Neuronal stem cell (in vitro differentiated cells): ENCODE data around the gene NTF3.
A peak's percentile ranks its signal among the peaks of the same experiment; 100 is the strongest.

Experiments used
- DNase-seq: peaks from one replicate; pipeline ENCODE4 v3.0.0-alpha.2; 2013; ENCODE audit warnings: low spot score
- H2AFZ ChIP-seq: one replicate; pipeline ENCODE4 v1.6.1; 2013; ENCODE audit warnings: mild to moderate bottlenecking, low read length, inconsistent platforms
- H2AK5ac ChIP-seq: 2 replicates; pipeline ENCODE4 v1.6.1; 2013; ENCODE audit warnings: low read depth, mild to moderate bottlenecking, inconsistent platforms, low read length, moderate library complexity, mixed read lengths
- H2BK120ac ChIP-seq: 2 replicates; pipeline ENCODE4 v1.6.1; 2013; ENCODE audit warnings: low read depth, mild to moderate bottlenecking, inconsistent platforms, low read length, moderate library complexity, mixed read lengths
- H2BK12ac ChIP-seq: one replicate; pipeline ENCODE4 v1.6.1; 2013; ENCODE audit warnings: low read length, inconsistent platforms
- H2BK15ac ChIP-seq: 2 replicates; pipeline ENCODE4 v1.6.1; 2013; ENCODE audit warnings: mild to moderate bottlenecking, low read length, inconsistent platforms, mixed read lengths
- H2BK5ac ChIP-seq: one replicate; pipeline ENCODE4 v1.6.1; 2013; ENCODE audit warnings: inconsistent platforms, mild to moderate bottlenecking, low read length, moderate library complexity
- H3K14ac ChIP-seq: one replicate; pipeline ENCODE4 v1.6.1; 2013; ENCODE audit warnings: low read length, inconsistent platforms
- H3K18ac ChIP-seq: 2 replicates; pipeline ENCODE4 v1.6.1; 2013; ENCODE audit warnings: low read length, inconsistent platforms
- H3K23ac ChIP-seq: 2 replicates; pipeline ENCODE4 v1.6.1; 2013; ENCODE audit warnings: low read depth, mild to moderate bottlenecking, mixed read lengths, low read length, inconsistent platforms; ENCODE audit not compliant: poor library complexity
- H3K27ac ChIP-seq: replicated peaks from 3 replicates; pipeline ENCODE4 v1.5.1; 2013; ENCODE audit warnings: low read length, inconsistent platforms
- H3K27me3 ChIP-seq, 3 experiments: 2 replicates each; pipeline ENCODE4 v1.6.1; 2013; ENCODE audit warnings: low read length in 3 of 3, mild to moderate bottlenecking in 2 of 3, inconsistent platforms in 1 of 3, low read depth in 1 of 3, mixed read lengths in 1 of 3, moderate library complexity in 1 of 3; ENCODE audit not compliant: control insufficient read depth in 3 of 3, insufficient read depth in 3 of 3
- H3K36me3 ChIP-seq, 2 donors: replicated peaks in 1 of 2; 2 replicates each; pipeline ENCODE4 v1.6.1; 2013; ENCODE audit warnings: low read length in 2 of 2; ENCODE audit not compliant: control insufficient read depth in 2 of 2, insufficient read depth in 2 of 2
- H3K4ac ChIP-seq: 2 replicates; pipeline ENCODE4 v1.6.1; 2013; ENCODE audit warnings: inconsistent platforms, mild to moderate bottlenecking, low read length, moderate library complexity
- H3K4me1 ChIP-seq, 2 donors: 1 replicate in 1 of 2; 2 replicates in 1 of 2; pipeline ENCODE4 v1.6.1; 2013; ENCODE audit warnings: low read length in 2 of 2, low read depth in 1 of 2; ENCODE audit not compliant: control insufficient read depth in 2 of 2, insufficient read depth in 1 of 2
- H3K4me2 ChIP-seq: one replicate; pipeline ENCODE4 v1.6.1; 2013; ENCODE audit warnings: mild to moderate bottlenecking, low read length, inconsistent platforms; ENCODE audit not compliant: insufficient read depth, poor library complexity, severe bottlenecking
- H3K4me3 ChIP-seq, 2 donors: 2 replicates each; pipeline ENCODE4 v1.5.1; 2013; ENCODE audit warnings: low read length in 2 of 2, mild to moderate bottlenecking in 2 of 2, inconsistent platforms in 1 of 2, moderate library complexity in 1 of 2
- H3K79me1 ChIP-seq: one replicate; pipeline ENCODE4 v1.6.1; 2013; ENCODE audit warnings: low read depth, mild to moderate bottlenecking, inconsistent platforms, low read length, moderate library complexity
- H3K9ac ChIP-seq: one replicate; pipeline ENCODE4 v1.6.1; 2013; ENCODE audit warnings: mild to moderate bottlenecking, low read depth, low read length, inconsistent platforms; ENCODE audit not compliant: poor library complexity
- H3K9me3 ChIP-seq, 2 donors: replicated peaks in 1 of 2; 2 replicates each; pipeline versions ENCODE3 to v1.6.1; 2013; ENCODE audit warnings: low read length in 2 of 2, mild to moderate bottlenecking in 2 of 2, inconsistent platforms in 1 of 2, low read depth in 1 of 2, mixed read lengths in 1 of 2, moderate library complexity in 1 of 2; ENCODE audit not compliant: control insufficient read depth in 2 of 2, insufficient read depth in 1 of 2
- H4K8ac ChIP-seq: one replicate; pipeline ENCODE4 v1.6.1; 2013; ENCODE audit warnings: low read depth, mild to moderate bottlenecking, inconsistent platforms, low read length, moderate library complexity
- H4K91ac ChIP-seq: one replicate; pipeline ENCODE4 v1.6.1; 2013; ENCODE audit warnings: low read length, low read depth, mild to moderate bottlenecking, inconsistent platforms; ENCODE audit not compliant: poor library complexity
- WGBS, 2 donors: extraction: QIAGEN DNeasy Blood & Tissue Kit; methylation state at CpG; one replicate each; pipeline ENCODE4 v1.1.7; 2013; ENCODE audit warnings: missing lambda C conversion rate in 2 of 2, mixed read lengths in 1 of 2; ENCODE audit not compliant: insufficient read length in 2 of 2, insufficient replicate concordance in 1 of 2; ENCODE audit errors: extremely low coverage in 2 of 2; 5-methylcytosine and 5-hydroxymethylcytosine counted together

Gene NTF3

DNA sequence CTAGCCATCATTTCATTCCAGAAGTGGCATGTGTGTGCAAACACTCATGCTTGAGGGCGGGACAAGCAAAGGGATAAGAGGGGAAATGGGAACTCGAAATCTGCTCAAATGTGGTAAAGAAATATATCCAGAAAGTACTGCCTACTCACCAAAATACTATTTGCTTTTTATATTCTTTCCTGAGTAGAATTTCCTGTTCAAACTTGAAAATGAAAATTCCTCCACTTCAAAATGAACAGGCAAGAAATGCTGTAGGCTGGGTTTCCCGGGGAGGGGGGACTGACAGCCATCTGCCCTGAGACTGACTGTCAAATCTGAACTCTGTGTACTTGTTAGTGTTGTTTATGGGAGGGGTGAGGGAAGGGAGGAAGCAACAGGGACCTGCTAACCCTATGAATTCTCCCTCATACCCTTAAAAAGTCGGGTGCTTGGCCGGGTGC, 34.6 kb downstream of the NTF3 start:
- no peak overlapping the region for H3K4ac ChIP-seq
- H3K4me1 ChIP-seq = no peaks in the 10 kb centered on the region
- no peak overlapping the region for H2AFZ ChIP-seq
- H3K9me3 ChIP-seq = no peaks in the 10 kb centered on the region
- no peak overlapping the region for H3K4me3 ChIP-seq
- no peak overlapping the region for H3K4me2 ChIP-seq
- H2BK5ac ChIP-seq = no peak overlapping the region
- no peak overlapping the region for H3K23ac ChIP-seq
- no peak overlapping the region for H3K27ac ChIP-seq
- no peak overlapping the region for H3K9ac ChIP-seq
- no peak overlapping the region for H2BK15ac ChIP-seq
- no peak overlapping the region for H4K91ac ChIP-seq
- H3K27me3 ChIP-seq = no peaks in the 10 kb centered on the region
- H3K18ac ChIP-seq = no peak overlapping the region
- H4K8ac ChIP-seq = no peak overlapping the region
- WGBS, 2 donors = no CpG with 5 or more reads among the region's 5 CpGs
- DNase-seq = no peak
- no peak overlapping the region for H3K14ac ChIP-seq
- H2BK12ac ChIP-seq = no peak overlapping the region
- H2BK120ac ChIP-seq = no peak overlapping the region
- no peak overlapping the region for H2AK5ac ChIP-seq
- H3K79me1 ChIP-seq = no peaks in the 10 kb centered on the region
- no peaks in the 10 kb centered on the region for H3K36me3 ChIP-seq

DNA sequence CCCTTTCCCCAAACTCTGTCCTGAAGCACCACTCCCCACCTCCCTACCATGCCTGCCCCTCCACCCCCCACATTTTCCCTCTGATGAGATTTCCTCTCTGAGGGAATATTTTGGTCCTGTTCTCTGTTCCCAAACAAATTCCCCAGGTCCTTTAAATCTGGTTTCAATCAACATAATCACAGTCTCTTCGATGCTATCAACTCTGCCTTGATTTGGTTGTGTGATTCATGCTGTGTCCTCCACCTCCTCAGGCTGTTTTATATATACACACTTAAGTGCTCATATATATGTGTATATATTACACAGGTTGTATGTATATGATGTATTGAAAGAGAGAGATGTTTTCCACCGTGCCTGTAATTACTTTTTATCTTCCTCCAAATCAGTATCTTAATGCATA, 36.0 kb downstream of the NTF3 start:
- Histone ChIP-seq H2AK5ac (no peak overlapping the region), H2BK120ac (no peak overlapping the region), H3K4ac (no peak overlapping the region), H3K27me3 (no peaks in the 10 kb centered on the region), H3K27ac (no peak overlapping the region), H2BK15ac (no peak overlapping the region), H3K4me3 (no peak overlapping the region), H2AFZ (no peak overlapping the region), H3K4me1 (no peaks in the 10 kb centered on the region), H3K36me3 (no peaks in the 10 kb centered on the region), H2BK5ac (no peak overlapping the region), H3K79me1 (no peaks in the 10 kb centered on the region), H3K18ac (no peak overlapping the region), H4K8ac (no peak overlapping the region), H2BK12ac (no peak overlapping the region), H3K14ac (no peak overlapping the region), H3K4me2 (no peak overlapping the region), H3K9ac (no peak overlapping the region), H3K23ac (no peak overlapping the region), H3K9me3 (no peaks in the 10 kb centered on the region), H4K91ac (no peak overlapping the region)
- no CpG with 5 or more reads among the region's 2 CpGs for WGBS, 2 donors
- DNase-seq = no peak

DNA sequence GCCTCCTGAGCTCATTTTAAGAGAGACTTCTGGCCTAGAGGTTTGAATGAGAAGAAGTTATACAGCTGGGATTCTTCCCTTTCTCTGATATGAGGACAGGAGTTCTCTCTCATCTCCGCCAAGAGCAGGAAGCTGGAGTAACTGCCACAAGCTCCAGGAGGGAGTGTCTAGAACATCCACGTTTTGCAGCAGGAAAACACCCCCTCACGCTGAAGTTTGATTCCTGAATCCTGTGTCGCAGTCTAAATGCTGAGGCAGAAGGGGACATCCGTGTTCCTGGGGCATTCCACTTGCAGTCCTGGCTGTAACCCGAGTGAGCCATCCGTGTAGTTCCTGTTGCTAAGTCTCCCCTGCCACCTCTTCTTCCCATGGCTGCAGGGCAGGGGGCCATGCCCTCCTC, 38.3 kb downstream of the NTF3 start:
- DNase-seq = no peak
- H2BK15ac ChIP-seq = no peak overlapping the region

DNA sequence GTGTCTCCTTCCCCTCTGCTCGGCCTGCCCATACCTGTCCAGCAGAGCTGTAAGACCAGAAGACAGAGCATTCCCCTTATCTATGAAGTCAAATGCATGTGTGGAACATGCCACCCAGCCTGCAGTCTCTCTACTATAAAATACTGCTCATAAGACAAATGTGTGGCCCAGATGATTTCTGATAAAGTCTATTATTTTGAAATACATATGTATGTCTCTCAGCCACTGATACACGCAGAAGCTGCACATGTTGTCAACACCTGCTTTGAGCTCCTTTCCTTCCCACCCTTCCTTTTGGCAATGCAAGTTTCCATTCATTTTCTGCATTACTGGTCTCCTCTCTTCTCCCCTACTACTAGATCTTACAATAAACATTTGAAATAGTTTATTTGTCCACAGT, 38.8 kb downstream of the NTF3 start:
- no peak overlapping the region for H4K91ac ChIP-seq
- no CpG with 5 or more reads among the region's 2 CpGs for WGBS, 2 donors
- H2BK120ac ChIP-seq = no peak overlapping the region
- no peaks in the 10 kb centered on the region for H3K27me3 ChIP-seq
- no peaks in the 10 kb centered on the region for H3K9me3 ChIP-seq
- H2BK12ac ChIP-seq = no peak overlapping the region
- H3K27ac ChIP-seq = no peak overlapping the region
- H2BK15ac ChIP-seq = no peak overlapping the region
- H3K4me1 ChIP-seq = no peaks in the 10 kb centered on the region
- H3K36me3 ChIP-seq = no peaks in the 10 kb centered on the region
- H3K4ac ChIP-seq = no peak overlapping the region
- no peak overlapping the region for H3K4me3 ChIP-seq
- peak overlapping the region; percentile 67 for H3K9ac ChIP-seq
- H2AK5ac ChIP-seq = peak overlapping the region; percentile 47
- H3K4me2 ChIP-seq = no peak overlapping the region
- no peak overlapping the region for H2BK5ac ChIP-seq
- no peak overlapping the region for H2AFZ ChIP-seq
- no peak overlapping the region for H3K14ac ChIP-seq
- peaks cover 2% of the 10 kb centered on the region for H3K79me1 ChIP-seq
- H3K23ac ChIP-seq = no peak overlapping the region
- H4K8ac ChIP-seq = no peak overlapping the region
- DNase-seq = no peak
- H3K18ac ChIP-seq = peak overlapping the region; percentile 21

More for the DNA sequence above, 38.3 kb downstream of the NTF3 start:
- H4K91ac ChIP-seq = no peak overlapping the region
- no peak overlapping the region for H3K14ac ChIP-seq
- no peak overlapping the region for H2AFZ ChIP-seq
- H3K27me3 ChIP-seq = no peaks in the 10 kb centered on the region
- H2BK5ac ChIP-seq = no peak overlapping the region
- no peak overlapping the region for H3K4me2 ChIP-seq
- H3K27ac ChIP-seq = no peak overlapping the region
- no peaks in the 10 kb centered on the region for H3K36me3 ChIP-seq
- no peaks in the 10 kb centered on the region for H3K9me3 ChIP-seq
- H2BK12ac ChIP-seq = no peak overlapping the region
- H3K4me1 ChIP-seq = no peaks in the 10 kb centered on the region
- peak overlapping the region; percentile 67 for H3K9ac ChIP-seq
- peak overlapping the region; percentile 47 for H2AK5ac ChIP-seq
- no peak overlapping the region for H3K4ac ChIP-seq
- peaks cover 2% of the 10 kb centered on the region for H3K79me1 ChIP-seq
- H3K23ac ChIP-seq = no peak overlapping the region
- H3K18ac ChIP-seq = peak overlapping the region; percentile 21
- H3K4me3 ChIP-seq = no peak overlapping the region
- WGBS, 2 donors = no CpG with 5 or more reads among the region's 7 CpGs
- no peak overlapping the region for H4K8ac ChIP-seq
- H2BK120ac ChIP-seq = no peak overlapping the region
